Camera-type eye (tissue), 1 donor: ENCODE measurements around the gene TOP2B. TPM values are rescaled to one million over a fixed set of nuclear protein-coding genes. Genes with fewer than 3 reads are reported as not detected.

Source experiments
- total RNA-seq: library from RNA; depleted of rRNA; stranded (reverse); fragments of >200 nt; gene quantifications from one replicate; pipeline ENCODE4 v1.2.3, GENCODE V29; 2014

Gene TOP2B
- total RNA-seq, result 321 TPM

GRCh38 chr3:25664812-25665314 is at the start of gene TOP2B:
TSS of gene TOP2B (minus strand) at chr3:25664907. CDS start at chr3:25664297, 610 bp downstream.

Other genes starting within 250 kb of the TOP2B start
- 86.3 TPM for gene RARB, start 236.6 kb downstream of the TOP2B start, total RNA-seq
- 69.1 TPM for gene NGLY1, start 118.5 kb upstream of the TOP2B start, total RNA-seq
- 10.4 TPM for gene OXSM, start 125.2 kb upstream of the TOP2B start, total RNA-seq